ENCODE results near the gene NCR3LG1. TPM values are rescaled to one million over a fixed set of nuclear protein-coding genes. Genes with fewer than 3 reads are reported as not detected.

The NCR3LG1 gene
- total RNA-seq, 4 donors from 2014 or later, result 5.2 to 11.7 (median 9.4) TPM

- H3K4me1 ChIP-seq, result no peaks in the 10 kb centered on the region
- no peaks in the 10 kb centered on the region for H3K36me3 ChIP-seq
- no peaks in the 10 kb centered on the region for H3K27me3 ChIP-seq
- no peak overlapping the region for H3K4me3 ChIP-seq
- H3K27ac ChIP-seq, result no peak overlapping the region
- DNase-seq, result no peak
- H3K9me3 ChIP-seq, result no peaks in the 10 kb centered on the region
- WGBS, 2 donors (ENCODE audit: low coverage in 1 of 2), result 59 to 75% methylated on average over 4 of the region's 4 CpGs
- TF ChIP-seq POLR2AphosphoS5 (IDR thresholded peaks at IDR 0.05), result no peak
- TF ChIP-seq CTCF (IDR thresholded peaks at IDR 0.05), result no peak
- TF ChIP-seq POLR2A (IDR thresholded peaks at IDR 0.05), result no peak
- no peak for TF ChIP-seq EP300 (IDR thresholded peaks at IDR 0.05; ENCODE audit: low read depth)
- intact Hi-C loops (cut with DNase I; ENCODE audit: low total_unique reads) (loop anchor here (5.0 kb wide), 1 partner anchor 1314 kb away; no protein-coding TSS in a partner anchor), in situ Hi-C loops (cut with MboI; ENCODE audit: low pct_ligation_motif_present in 1 of 4, low pct_unique_long_range_greater_than_20kb in 1 of 4, low sequenced_read_pairs in 3 of 4) (loop anchor here in 3 of 4 donors (5.0 to 10.0 kb wide), 2 partner anchors 124 to 126 kb away; no protein-coding TSS in a partner anchor)
These were observed 29.6 kb downstream of the NCR3LG1 start for GRCh38 chr11:17381156-17381555.

GRCh38 chr11:17382046-17382728, 30.6 kb downstream of the NCR3LG1 start:
- H3K4me3 ChIP-seq, result no peak overlapping the region
- DNase-seq, result no peak
- intact Hi-C loops (cut with DNase I; ENCODE audit: low total_unique reads), result loop anchor here (5.0 kb wide), 1 partner anchor 1315 kb away; no protein-coding TSS in a partner anchor
- H3K4me1 ChIP-seq, result no peaks in the 10 kb centered on the region
- no peaks in the 10 kb centered on the region for H3K9me3 ChIP-seq
- TF ChIP-seq POLR2AphosphoS5 (IDR thresholded peaks at IDR 0.05), result no peak
- TF ChIP-seq POLR2A (IDR thresholded peaks at IDR 0.05), result no peak
- no peak for TF ChIP-seq CTCF (IDR thresholded peaks at IDR 0.05)
- TF ChIP-seq EP300 (IDR thresholded peaks at IDR 0.05; ENCODE audit: low read depth), result no peak
- H3K27ac ChIP-seq, result no peak overlapping the region
- H3K27me3 ChIP-seq, result no peaks in the 10 kb centered on the region
- 80% methylated on average over 8 of the region's 8 CpGs; no CpG with 5 or more reads in 1 of the 2 donors for WGBS, 2 donors (ENCODE audit: low coverage in 1 of 2)
- H3K36me3 ChIP-seq, result no peaks in the 10 kb centered on the region
- in situ Hi-C loops (cut with MboI; ENCODE audit: low pct_ligation_motif_present in 1 of 4, low pct_unique_long_range_greater_than_20kb in 1 of 4, low sequenced_read_pairs in 3 of 4), result loop anchor here in 3 of 4 donors (5.0 to 10.0 kb wide), 2 partner anchors 123 to 125 kb away; no protein-coding TSS in a partner anchor

GRCh38 chr11:17383461-17383860, 31.9 kb downstream of the NCR3LG1 start:
- Histone ChIP-seq H3K9me3 (no peaks in the 10 kb centered on the region), H3K4me3 (no peak overlapping the region), H3K4me1 (peaks cover 0 to 2% (median under 1%) of the 10 kb centered on the region in 4 donors), H3K27ac (no peak overlapping the region), H3K36me3 (no peaks in the 10 kb centered on the region), H3K27me3 (no peaks in the 10 kb centered on the region)
- in situ Hi-C loops (cut with MboI; ENCODE audit: low pct_ligation_motif_present in 1 of 4, low pct_unique_long_range_greater_than_20kb in 1 of 4, low sequenced_read_pairs in 3 of 4), result loop anchor here in 3 of 4 donors (5.0 to 10.0 kb wide), 2 partner anchors 121 to 124 kb away; no protein-coding TSS in a partner anchor
- TF ChIP-seq EP300 (IDR thresholded peaks at IDR 0.05; ENCODE audit: low read depth) (no peak), POLR2AphosphoS5 (IDR thresholded peaks at IDR 0.05) (no peak), CTCF (IDR thresholded peaks at IDR 0.05) (no peak), POLR2A (IDR thresholded peaks at IDR 0.05) (no peak)
- DNase-seq, result no peak
- WGBS, 2 donors (ENCODE audit: low coverage in 1 of 2), result 95 to 100% methylated on average over 1 of the region's 1 CpG
- intact Hi-C loops (cut with DNase I; ENCODE audit: low total_unique reads), result loop anchor here (5.0 kb wide), 1 partner anchor 1316 kb away; no protein-coding TSS in a partner anchor

GRCh38 chr11:17384002-17384511, 32.5 kb downstream of the NCR3LG1 start:
- in situ Hi-C loops (cut with MboI; ENCODE audit: low pct_ligation_motif_present in 1 of 4, low pct_unique_long_range_greater_than_20kb in 1 of 4, low sequenced_read_pairs in 3 of 4), result loop anchor here in 3 of 4 donors (5.0 to 10.0 kb wide), 2 partner anchors 121 to 123 kb away; no protein-coding TSS in a partner anchor
- Histone ChIP-seq H3K27me3 (no peaks in the 10 kb centered on the region), H3K36me3 (no peaks in the 10 kb centered on the region), H3K9me3 (no peaks in the 10 kb centered on the region), H3K4me1 (peaks cover 0 to 5% (median 2%) of the 10 kb centered on the region in 4 donors), H3K4me3 (no peak overlapping the region), H3K27ac (no peak overlapping the region)
- intact Hi-C loops (cut with DNase I; ENCODE audit: low total_unique reads), result loop anchor here (2.0 to 5.0 kb wide), 2 partner anchors 121 to 1317 kb away; no protein-coding TSS in a partner anchor
- TF ChIP-seq POLR2A (IDR thresholded peaks at IDR 0.05) (no peak), CTCF (IDR thresholded peaks at IDR 0.05) (peak; percentile 87 to 94 (median 90))
- peak; percentile 83 for DNase-seq
- 51% methylated on average over 6 of the region's 6 CpGs; no CpG with 5 or more reads in 1 of the 2 donors for WGBS, 2 donors (ENCODE audit: low coverage in 1 of 2)
